NCI-H2227 treated with DMSO at 0.1 percent for 48 hours (cell line): ENCODE measurements around the gene SLC66A2.
"Not testable (repeated sequence)": the region's sequence is repeated elsewhere in the genome, so short reads cannot be mapped to it uniquely, and the experiment has no call there.

Experiments used
- DNase-seq: peaks from one replicate; lab custom pipeline; 2025; lab: John Stamatoyannopoulos, UW

SLC66A2 gene

DNA sequence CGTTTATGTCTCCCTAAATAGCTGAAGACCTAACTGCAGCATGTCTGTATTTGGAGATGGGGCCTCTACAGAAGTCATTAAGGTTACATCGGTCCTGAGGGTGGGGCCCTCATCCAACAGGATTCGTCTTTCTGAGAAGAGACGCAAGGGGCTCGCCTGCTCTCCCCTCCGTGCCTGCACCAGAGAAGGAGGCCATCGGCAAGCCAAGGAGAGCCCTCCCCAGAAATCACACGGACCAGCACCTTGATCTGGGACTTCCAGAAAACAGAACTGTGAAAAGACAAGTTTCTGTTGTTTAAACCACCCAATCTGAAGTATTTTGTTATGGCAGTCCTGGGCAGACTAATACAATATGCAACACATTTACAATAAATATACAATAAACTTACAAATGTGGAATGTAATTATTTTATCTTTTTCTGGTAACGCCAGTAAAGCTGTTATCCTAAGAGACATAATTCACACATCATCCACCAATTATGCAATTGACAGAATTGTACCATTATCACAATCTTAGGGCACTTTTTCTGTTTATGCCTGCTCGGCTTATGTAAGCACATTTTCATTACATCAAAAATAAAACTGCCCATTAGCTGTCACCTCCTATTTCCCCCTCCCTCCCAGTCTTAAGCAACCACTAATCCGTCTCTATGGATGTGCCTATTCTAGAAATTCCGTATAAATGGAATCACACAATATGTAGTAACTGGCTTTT is 19.1 kb upstream of the SLC66A2 start:
- no peak for DNase-seq

DNA sequence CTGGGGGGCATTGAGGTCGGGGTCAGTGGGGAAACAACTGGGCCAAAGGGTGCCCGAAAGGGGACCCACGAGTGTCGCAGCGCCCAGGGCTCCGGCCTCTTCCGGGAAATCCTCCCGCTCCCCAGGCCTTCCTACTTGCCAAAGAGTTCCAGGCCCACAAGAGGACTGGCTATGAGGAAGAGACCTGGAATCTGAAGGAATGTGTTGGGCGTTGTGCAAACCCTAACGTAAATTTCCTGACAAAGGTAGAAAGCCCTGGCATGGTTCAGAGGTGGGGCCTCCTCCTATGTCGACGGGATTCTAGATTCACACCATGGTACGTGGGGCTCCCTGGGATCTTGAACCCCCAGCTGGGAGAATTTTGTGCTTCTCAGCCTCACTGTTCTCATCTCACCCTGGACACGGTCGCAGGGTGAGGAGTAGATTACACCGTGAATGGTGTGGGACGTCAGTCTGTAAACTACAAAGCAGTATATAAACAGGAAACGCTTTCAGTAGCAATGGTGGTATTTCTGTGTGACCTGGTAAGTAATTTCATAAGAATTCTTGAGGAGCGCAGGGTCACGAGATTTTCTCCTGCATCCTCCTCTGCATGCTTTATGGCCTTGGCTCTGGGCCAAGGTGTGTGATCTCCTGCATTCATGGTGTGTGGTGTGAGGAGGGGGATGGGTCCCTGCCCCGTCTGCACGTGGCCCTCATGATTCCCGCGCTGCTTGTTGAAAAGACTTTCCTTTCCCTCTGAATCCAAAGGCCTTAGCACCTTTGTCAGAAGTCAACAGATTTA is 13.9 kb upstream of the SLC66A2 start:
- peak; percentile 28 for DNase-seq

DNA sequence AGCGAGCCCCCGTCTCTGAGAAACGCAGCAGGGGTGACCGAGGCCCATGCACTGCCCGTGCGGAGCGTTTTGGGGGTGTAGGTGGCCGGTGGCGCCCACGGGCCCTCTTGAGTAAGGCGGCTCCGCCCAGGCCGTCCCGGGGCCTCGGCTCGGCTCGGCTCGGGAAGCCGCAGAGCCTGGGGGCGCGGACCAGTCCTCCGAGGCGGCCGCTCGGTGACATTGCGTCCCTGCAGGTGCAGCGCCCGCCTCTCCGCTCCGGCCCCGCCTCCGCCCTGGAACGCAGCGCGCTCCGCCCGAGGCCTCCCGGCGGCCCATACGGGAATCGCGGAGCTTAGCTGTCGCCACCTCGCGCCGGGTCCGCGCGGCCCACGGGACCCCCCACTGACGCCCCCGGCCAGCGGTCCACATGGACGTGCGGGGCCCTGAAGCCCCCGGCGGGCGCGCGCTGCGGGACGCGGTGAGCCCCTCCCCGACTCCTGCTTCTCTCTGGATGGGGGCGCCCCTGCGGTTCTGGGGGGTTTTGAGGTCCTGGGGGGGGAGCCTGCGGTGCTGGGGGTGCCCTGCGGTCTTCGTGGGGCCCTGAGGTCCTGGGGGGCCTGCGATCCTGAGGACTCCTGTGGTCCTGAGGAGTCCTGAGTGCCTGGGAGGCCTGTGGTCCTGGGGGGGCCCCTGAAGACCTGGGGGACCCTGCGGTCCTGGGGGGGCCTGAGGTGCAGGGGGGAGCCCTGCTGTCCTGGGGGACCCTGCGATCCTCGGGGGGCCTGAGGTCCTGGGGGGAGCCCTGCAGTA is 13.1 kb upstream of the SLC66A2 start, which contains the start of gene HSBP1L1:
Gene HSBP1L1 (plus strand): TSS at position 314 of the 789 bp plus-strand sequence. CDS start 93 bp downstream, at position 407.
- peak; percentile 26 for DNase-seq

DNA sequence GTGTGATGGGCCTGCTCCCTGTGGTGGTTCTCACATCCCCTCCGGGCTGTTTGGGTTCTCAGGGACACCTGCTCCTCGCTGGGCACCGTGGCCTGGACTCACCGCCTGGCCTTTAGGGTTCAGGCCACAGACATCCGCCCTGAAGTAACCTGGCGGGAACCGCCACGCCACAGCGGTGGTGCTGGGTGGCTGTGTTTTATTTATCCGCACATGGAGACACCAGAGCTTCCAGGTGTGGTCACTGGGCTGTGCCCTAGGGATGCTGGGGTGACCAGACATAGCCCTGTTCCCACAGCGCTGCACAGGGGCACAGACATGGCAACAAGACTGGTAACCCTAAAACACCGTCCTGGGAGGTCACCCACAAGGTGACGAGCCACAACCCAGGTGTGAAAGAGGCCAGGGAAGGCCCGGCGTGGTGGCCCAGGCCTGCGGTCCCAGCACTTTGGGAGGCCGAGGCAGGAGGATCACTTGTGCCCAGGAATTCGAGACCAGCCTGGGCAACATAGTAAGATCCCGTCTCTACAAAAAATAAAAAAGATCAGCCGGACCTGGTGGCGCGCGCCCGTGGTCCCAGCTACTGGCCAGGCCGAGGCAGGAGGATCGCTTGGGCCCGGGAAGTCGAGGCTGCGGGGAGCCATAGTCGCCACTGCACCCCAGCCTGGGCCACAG is 12.3 kb upstream of the SLC66A2 start:
- DNase-seq: no peak

- DNase-seq: no peak
Measured at GRCh38 chr18:79962835-79963657, 11.6 kb upstream of the SLC66A2 start.

DNA sequence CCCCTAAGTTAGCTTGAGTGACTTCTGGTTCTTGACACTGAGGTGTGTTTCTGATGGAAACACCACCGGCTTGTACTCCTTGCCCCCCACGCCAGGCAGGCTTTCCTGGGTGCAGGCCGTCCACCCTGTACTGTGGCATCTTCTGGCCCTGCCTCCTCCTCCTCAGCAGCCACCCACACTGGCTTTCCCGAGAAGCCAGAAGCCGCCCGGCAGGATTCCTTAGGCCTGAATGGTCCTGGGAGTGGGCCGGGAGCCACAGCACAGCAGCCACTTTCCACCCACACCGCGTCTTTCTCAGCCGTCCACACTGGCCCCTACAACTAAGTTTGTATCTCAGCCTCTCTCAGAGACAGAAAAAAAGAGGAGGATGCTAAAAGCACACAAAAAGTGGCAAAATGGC is 10.9 kb upstream of the SLC66A2 start:
- no peak for DNase-seq

DNA sequence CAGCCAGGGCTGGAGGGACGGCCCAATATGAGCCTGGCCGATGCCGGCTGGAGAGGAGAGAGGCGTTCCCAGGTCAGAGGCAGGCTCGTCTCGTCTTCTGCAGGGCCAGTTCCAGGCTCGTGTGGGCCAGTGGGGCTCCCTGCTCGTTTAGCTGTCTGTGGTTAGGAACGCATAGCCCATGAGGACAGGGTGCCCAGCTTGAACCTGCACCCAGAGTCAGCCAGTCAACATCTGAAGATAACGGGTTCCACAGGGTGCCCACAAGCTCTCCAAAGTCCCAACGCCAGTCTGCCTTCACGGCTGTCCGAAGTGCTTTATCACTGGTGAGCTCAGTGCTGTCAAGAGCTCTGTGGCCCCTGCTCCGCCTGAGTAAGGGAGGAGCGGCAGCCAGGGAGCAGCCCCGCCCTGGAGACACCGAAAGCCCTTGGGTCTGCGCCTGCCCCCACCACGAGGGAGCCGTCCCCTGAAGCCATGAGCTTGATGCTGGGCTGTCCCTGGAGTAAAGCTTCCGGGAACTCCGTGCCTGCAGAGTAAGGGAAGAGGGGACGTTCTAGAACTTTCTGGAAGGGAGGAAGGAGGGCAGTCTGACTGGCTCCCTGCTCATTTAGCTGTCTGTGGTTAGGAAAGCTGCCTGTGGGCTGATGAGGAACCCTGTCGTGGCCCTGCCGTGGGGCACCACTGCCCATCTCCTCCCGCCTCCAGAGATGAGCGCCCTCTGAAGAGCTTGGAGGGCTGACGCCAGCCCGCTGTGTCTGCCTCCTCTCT is 10.3 kb upstream of the SLC66A2 start:
- no peak for DNase-seq

- no peak for DNase-seq
Measured at GRCh38 chr18:79960921-79961526, 9.6 kb upstream of the SLC66A2 start.

DNA sequence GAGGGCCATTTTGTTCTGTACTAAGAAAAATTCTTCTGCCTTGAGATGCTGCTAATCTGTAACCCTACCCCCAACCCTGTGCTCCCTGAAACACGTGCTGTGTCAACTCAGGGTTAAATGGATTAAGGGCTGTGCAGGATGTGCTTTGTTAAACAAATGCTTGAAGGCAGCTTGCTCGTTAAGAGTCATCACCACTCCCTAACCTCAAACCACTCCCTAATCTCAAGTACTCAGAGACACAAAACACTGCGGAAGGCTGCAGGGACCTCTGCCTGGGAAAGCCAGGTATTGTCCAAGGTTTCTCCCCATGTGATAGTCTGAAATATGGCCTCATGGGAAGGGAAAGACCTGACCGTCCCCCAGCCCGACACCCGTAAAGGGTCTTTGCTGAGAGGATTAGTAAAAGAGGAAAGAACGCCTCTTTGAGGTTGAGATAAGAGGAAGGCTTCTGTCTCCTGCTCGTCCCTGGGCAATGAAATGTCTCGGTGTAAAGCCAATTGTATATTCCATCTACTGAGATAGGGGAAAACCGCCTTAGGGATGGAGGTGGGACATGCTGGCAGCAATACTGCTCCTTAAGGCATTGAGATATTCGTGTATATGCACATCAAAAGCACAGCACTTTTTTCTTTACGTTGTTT is 8.8 kb upstream of the SLC66A2 start:
- DNase-seq: not testable (repeated sequence)

GRCh38 chr18:79958981-79959380 is 7.5 kb upstream of the SLC66A2 start:
- DNase-seq: no peak

DNA sequence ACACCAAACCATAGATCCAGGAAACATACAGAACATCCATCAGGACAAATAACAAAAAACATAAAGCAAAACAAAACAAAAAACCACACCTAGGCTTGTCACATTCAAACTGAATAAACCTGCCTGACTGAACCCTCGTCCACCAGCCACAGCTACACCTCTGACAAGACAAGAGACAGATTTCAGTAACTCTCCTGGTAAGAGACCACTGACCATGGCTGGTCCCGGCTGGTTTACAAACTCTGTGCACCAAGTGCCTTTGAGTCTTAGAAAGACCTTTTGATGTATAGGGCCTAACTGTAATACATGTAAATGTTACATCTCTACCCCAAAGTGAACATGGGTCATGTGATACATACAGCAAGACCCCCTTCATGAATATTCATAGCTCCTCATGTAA is 4.8 kb upstream of the SLC66A2 start:
- no peak for DNase-seq

DNA sequence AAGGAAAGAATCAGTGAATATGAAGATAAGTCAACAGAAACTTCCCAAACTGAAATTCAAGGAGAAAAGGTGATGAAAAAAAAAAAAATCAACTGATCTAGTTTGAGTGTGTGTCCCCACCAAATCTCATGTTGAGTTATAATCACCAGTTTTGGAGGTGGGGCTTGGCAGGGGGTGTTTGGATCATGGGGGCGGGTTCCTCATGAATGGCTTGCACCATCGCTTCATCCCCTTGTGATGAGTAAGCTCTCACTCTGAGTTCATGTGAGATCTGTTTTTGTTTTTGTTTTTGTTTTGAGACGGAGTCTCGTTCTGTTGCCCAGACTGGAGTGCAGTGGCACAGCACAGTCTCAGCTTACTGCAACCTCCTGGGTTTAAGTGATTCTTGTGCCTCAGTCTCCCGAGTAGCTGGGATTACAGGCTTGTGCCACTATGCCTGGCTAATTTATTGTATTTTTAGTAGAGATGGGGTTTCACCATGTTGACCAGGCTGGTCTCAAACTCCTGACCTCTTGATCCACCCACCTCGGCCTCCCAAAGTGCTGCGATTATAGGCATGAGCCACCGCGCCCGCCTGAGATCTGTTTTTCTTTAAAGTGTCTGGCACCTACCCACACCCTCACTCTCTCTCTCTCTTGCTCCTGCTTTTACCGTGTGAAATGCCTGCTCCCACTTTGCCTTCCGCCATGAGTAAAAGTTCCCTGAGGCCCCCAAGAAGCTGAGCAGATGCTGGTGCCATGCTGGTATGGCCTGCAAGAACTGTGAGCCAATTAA is 4.0 kb upstream of the SLC66A2 start:
- DNase-seq: no peak

GRCh38 chr18:79954791-79955190 is 3.3 kb upstream of the SLC66A2 start:
- DNase-seq: no peak

DNA sequence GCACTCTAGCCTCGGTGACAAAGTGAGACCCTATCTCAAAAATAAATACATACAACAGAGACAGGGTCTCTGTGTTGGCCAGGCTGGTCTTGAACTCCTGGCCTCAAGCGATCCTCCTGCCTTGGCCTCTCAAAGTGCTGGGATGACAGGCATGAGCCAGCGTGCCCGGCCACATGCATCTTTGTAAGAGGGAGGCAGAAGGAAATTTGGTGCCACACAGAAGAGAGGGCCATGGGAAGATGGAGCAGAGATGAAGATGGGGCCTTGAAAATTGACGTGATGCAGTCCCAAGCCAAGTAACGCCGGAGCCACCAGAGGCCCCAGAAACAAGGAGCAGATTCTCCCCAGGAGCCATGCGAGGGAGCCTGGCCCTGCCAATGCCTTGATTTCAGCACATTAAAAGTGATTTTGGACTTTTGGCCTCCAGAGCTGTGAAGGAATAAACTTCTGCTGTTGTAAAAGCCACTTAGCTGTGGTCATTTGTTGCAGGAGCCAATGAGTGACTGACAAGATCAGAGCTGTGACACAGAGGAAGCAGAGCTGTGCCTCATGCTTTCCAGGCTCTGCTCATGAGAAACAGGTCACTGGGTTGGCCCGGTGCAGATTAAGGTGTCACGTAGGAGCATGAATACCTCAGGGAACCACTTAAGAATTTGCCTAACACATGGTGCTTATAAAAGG is 2.7 kb upstream of the SLC66A2 start:
- no peak for DNase-seq

GRCh38 chr18:79952996-79953559 is 1.6 kb upstream of the SLC66A2 start:
- DNase-seq: no peak

DNA sequence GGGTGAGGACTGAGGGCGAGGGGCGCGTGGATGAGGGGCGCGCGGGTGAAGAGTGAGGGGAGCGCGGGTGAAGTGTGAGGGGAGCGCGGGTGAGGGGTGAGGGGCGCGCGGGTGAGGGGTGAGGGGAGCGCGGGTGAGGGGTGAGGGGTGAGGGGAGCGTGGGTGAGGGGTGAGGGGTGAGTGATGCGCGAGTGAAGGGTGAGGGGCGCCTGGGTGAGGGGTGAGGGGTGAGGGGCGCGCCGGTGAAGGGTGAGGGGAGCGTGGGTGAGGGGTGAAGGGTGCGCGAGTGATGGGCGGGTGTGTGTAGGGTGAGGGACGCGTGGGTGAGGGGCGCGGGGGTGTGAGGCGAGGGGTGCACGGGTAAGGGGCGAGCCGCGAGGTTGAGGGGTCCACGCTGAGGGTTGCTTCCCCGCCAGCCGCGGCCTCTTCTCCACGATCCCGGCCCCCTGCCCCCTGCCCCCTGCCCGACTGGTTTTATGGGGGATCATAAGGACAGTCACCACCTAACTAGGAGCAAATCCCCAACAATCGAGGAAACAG is 1.1 kb upstream of the SLC66A2 start:
- no peak for DNase-seq
